Esophagus mucosa (tissue), 1 donor: ENCODE measurements around the gene SLC38A10. TPM values are rescaled to one million over a fixed set of nuclear protein-coding genes. Genes with fewer than 3 reads are reported as not detected.
A peak's percentile ranks its signal among the peaks of the same experiment; 100 is the strongest.

Source experiments
- ATAC-seq: fragments of 200-7000 bp; cut with Tn5 transposase; one replicate; pipeline ENCODE4 v1.9.1; 2020
- total RNA-seq: library from RNA; stranded (reverse); gene quantifications from one replicate; pipeline ENCODE4 v1.2.4, GENCODE V29; 2023
- donor health status: DM: yes; HTN: yes; CAD: no.

The SLC38A10 gene
- total RNA-seq, 1 donor from 2014 or later = 24.6 TPM

- no peak for ATAC-seq
Measured at GRCh38 chr17:81252326-81252986, 42.7 kb downstream of the SLC38A10 start.

GRCh38 chr17:81251709-81252301 lies 43.3 kb downstream of the SLC38A10 start:
- ATAC-seq = no peak

GRCh38 chr17:81251094-81251708 lies 43.9 kb downstream of the SLC38A10 start:
- no peak for ATAC-seq

- ATAC-seq = no peak
Measured at GRCh38 chr17:81250286-81251093, 44.6 kb downstream of the SLC38A10 start.

- peak; percentile 42 for ATAC-seq
Measured at GRCh38 chr17:81249223-81250040, 45.7 kb downstream of the SLC38A10 start.

- ATAC-seq = no peak
Measured at GRCh38 chr17:81248649-81249048, 46.5 kb downstream of the SLC38A10 start.

- ATAC-seq = no peak
Measured at GRCh38 chr17:81247339-81247990, 47.6 kb downstream of the SLC38A10 start.

GRCh38 chr17:81246679-81247338 lies 48.3 kb downstream of the SLC38A10 start:
- ATAC-seq = no peak

- no peak for ATAC-seq
Measured at GRCh38 chr17:81246343-81246670, 48.8 kb downstream of the SLC38A10 start.

- no peak for ATAC-seq
Measured at GRCh38 chr17:81245665-81246342, 49.3 kb downstream of the SLC38A10 start.

- no peak for ATAC-seq
Measured at GRCh38 chr17:81245024-81245664, 50.0 kb downstream of the SLC38A10 start.

- ATAC-seq = no peak
Measured at GRCh38 chr17:81244358-81245023, 50.6 kb downstream of the SLC38A10 start.

GRCh38 chr17:81243333-81243664 lies 51.8 kb downstream of the SLC38A10 start:
- no peak for ATAC-seq

- no peak for ATAC-seq
Measured at GRCh38 chr17:81242421-81243332, 52.4 kb downstream of the SLC38A10 start.

- no peak for ATAC-seq
Measured at GRCh38 chr17:81241648-81242420, 53.3 kb downstream of the SLC38A10 start.

GRCh38 chr17:81241203-81241602 lies 53.9 kb downstream of the SLC38A10 start:
- no peak for ATAC-seq

GRCh38 chr17:81240761-81241160 lies 54.3 kb downstream of the SLC38A10 start:
- no peak for ATAC-seq
